BLaER1 treated with 17β-estradiol and CSF1 and Interleukin-3, amounts not matched to agents 10 nM and 100 nM (cell line): ENCODE measurements around the gene STK33.

Experiments
- H3K27ac ChIP-seq, 11 experiments: shearing (Covaris generic); formaldehyde crosslinking; 2 replicates each; pipeline ENCODE4 v1.8.1; 2022
- H3K27me3 ChIP-seq, 11 experiments: shearing (Covaris generic); formaldehyde crosslinking; 2 replicates each; pipeline ENCODE4 v1.8.1; 2022
- H3K36me3 ChIP-seq, 11 experiments: shearing (Covaris generic); formaldehyde crosslinking; 2 replicates each; pipeline ENCODE4 v1.8.1; 2022
- H3K4me1 ChIP-seq, 10 experiments: shearing (Covaris generic); formaldehyde crosslinking; 2 replicates each; pipeline ENCODE4 v1.8.1; 2022
- H3K4me2 ChIP-seq, 11 experiments: shearing (Covaris generic); formaldehyde crosslinking; 2 replicates each; pipeline ENCODE4 v1.8.1; 2022
- H3K4me3 ChIP-seq, 10 experiments: shearing (Covaris generic); formaldehyde crosslinking; 2 replicates each; pipeline ENCODE4 v1.8.1; 2022
- H3K9ac ChIP-seq, 11 experiments: shearing (Covaris generic); formaldehyde crosslinking; 2 replicates each; pipeline ENCODE4 v1.8.1; 2022
- H3K9me3 ChIP-seq, 11 experiments: shearing (Covaris generic); formaldehyde crosslinking; replicated peaks in 1 of 11; 2 replicates each; pipeline ENCODE4 v1.8.1; 2022
- H4K20me1 ChIP-seq, 11 experiments: shearing (Covaris generic); formaldehyde crosslinking; 2 replicates each; pipeline ENCODE4 v1.8.1; 2022
- Cebpa-rat ChIP-seq, 11 experiments: shearing (Covaris generic); IDR thresholded peaks; 2 replicates each; pipeline ENCODE4 v1.8.1; 2022

Gene STK33

DNA sequence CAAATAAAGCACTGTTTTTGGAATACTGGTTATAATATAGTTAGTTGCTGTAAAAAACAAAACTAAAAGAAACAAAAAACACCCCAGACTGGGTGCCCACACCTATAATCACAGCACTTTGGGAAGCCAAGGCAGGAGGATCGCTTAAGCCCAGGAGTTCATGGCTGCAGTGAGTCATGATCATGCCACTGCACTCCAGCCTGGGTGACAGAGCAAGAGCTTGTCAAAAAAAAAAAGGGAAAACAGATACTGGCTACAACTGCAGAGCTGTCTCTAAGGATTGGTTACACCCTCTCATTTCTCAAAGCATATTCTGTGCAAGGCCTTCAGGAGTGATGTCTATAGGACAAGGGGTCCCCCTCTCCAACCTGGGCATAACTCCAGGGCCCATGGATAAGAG is 14.6 kb upstream of the STK33 start:
- Histone ChIP-seq H3K36me3 (no peaks in the 10 kb centered on the region), H3K27ac (no peak overlapping the region), H3K9me3 (no peaks in the 10 kb centered on the region), H3K27me3 (no peaks in the 10 kb centered on the region), H3K9ac (no peak overlapping the region), H4K20me1 (no peaks in the 10 kb centered on the region), H3K4me2 (no peak overlapping the region), H3K4me1 (peaks cover 13 to 18% (median 15%) of the 10 kb centered on the region in 10 experiments), H3K4me3 (no peak overlapping the region)
- TF ChIP-seq Cebpa-rat (IDR thresholded peaks at IDR 0.05): no peak

GRCh38 chr11:8605971-8606563 is 12.0 kb upstream of the STK33 start:
- Histone ChIP-seq H3K4me2 (no peak overlapping the region), H3K9ac (no peak overlapping the region), H3K9me3 (no peaks in the 10 kb centered on the region), H3K27me3 (no peaks in the 10 kb centered on the region), H3K4me1 (peaks cover 0 to 4% (median 0%) of the 10 kb centered on the region in 10 experiments; a peak in 1 of 20 replicates), H3K27ac (no peak overlapping the region), H4K20me1 (no peaks in the 10 kb centered on the region), H3K36me3 (no peaks in the 10 kb centered on the region), H3K4me3 (no peak overlapping the region)
- no peak for TF ChIP-seq Cebpa-rat (IDR thresholded peaks at IDR 0.05)

DNA sequence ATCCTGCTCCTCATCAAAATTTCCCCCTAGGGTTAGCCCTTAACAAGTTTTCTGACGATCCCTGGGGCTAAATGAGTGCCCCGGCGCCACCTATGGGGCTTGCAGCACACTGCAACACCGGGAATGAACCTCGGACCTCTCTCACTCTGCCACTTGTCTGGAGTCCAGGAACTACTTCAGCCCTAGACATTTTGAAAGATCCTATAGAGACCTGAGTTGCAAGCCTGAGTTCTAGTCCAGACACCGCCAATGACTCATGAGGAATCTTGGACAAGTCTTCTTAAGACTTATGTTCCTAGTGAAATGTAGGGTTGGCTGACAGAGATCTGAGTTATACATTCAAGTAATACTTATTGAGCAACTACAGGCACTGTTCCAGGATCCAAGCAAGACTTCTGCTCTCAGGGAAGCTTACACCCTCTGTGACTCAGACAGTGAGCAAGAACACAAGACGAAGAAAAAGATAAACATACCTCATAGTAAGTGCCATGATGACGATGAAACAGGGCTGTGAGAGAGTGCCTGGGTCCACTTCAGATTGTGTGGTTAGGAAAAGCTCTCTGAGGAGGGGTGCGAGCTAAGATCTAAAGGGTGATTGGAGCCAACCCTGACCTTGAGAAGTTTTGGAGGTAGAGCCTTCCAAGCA is 10.2 kb upstream of the STK33 start:
- Histone ChIP-seq H3K4me3 (no peak overlapping the region), H3K36me3 (no peaks in the 10 kb centered on the region), H3K9ac (no peak overlapping the region), H3K27ac (no peak overlapping the region), H3K4me1 (peaks cover 0 to 4% (median 0%) of the 10 kb centered on the region in 10 experiments; a peak in 1 of 20 replicates), H3K9me3 (no peaks in the 10 kb centered on the region), H3K4me2 (no peak overlapping the region; a peak in 1 of 22 replicates), H3K27me3 (no peaks in the 10 kb centered on the region), H4K20me1 (no peaks in the 10 kb centered on the region)
- no peak for TF ChIP-seq Cebpa-rat (IDR thresholded peaks at IDR 0.05)

DNA sequence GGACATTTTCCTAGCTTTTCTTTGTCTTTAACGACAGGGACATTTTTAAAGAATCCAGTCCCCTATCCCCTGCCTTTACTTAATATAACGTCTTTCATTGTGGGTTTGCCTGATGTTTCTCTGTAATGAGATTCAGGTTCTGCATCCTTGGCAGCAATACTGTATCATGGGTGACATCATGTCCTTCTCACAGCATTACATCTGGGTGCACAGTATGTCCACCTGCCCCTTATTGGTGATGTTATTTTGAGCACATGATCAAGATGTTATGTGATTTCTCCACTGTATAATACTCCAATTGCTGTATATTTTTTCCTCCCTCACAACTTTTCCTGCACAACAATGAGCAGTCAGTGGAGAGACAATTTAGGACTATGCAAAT is 9.7 kb upstream of the STK33 start:
- H3K9me3 ChIP-seq: no peaks in the 10 kb centered on the region
- TF ChIP-seq Cebpa-rat (IDR thresholded peaks at IDR 0.05): no peak
- H3K4me1 ChIP-seq: peaks cover 0 to 2% (median 0%) of the 10 kb centered on the region in 10 experiments; a peak in 1 of 20 replicates
- H3K27me3 ChIP-seq: no peaks in the 10 kb centered on the region
- H4K20me1 ChIP-seq: no peaks in the 10 kb centered on the region
- no peak overlapping the region for H3K9ac ChIP-seq
- H3K4me2 ChIP-seq: no peak overlapping the region
- H3K27ac ChIP-seq: no peak overlapping the region
- H3K36me3 ChIP-seq: no peaks in the 10 kb centered on the region
- H3K4me3 ChIP-seq: no peak overlapping the region

- H3K4me1 ChIP-seq: peaks cover 0 to 5% (median 0%) of the 10 kb centered on the region in 10 experiments; a peak in 2 of 20 replicates
- H3K9ac ChIP-seq: no peak overlapping the region
- TF ChIP-seq Cebpa-rat (IDR thresholded peaks at IDR 0.05): no peak
- no peak overlapping the region for H3K4me2 ChIP-seq
- H3K4me3 ChIP-seq: no peak overlapping the region
- H3K36me3 ChIP-seq: no peaks in the 10 kb centered on the region
- H4K20me1 ChIP-seq: no peaks in the 10 kb centered on the region
- H3K27ac ChIP-seq: no peak overlapping the region
- peaks cover 0 to 2% (median 1%) of the 10 kb centered on the region in 11 experiments; a peak in 9 of 22 replicates for H3K27me3 ChIP-seq
- H3K9me3 ChIP-seq: no peaks in the 10 kb centered on the region
Measured at GRCh38 chr11:8601376-8602133, 7.5 kb upstream of the STK33 start.

DNA sequence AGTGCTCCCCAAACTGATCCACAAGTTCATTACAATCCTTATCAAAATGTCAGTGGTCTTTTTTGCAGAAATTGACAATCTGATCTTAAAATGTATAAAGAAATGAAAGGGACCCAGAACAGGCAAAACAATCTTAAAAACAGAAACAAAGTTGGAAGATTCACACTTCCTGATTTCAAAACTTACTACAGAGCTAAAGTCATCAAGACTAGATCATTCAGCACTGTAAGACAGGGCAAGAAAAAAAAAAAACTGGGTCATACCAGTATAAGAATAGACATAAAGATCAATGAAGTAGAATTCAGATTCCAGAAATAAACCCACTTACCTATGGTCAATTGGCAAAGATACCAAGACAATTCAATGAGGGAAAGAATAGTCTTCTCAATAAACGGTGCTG is 4.5 kb upstream of the STK33 start:
- Histone ChIP-seq H3K4me2 (no peak overlapping the region), H3K4me3 (no peak overlapping the region), H3K9ac (no peak overlapping the region), H3K4me1 (peaks cover 0 to 14% (median 7%) of the 10 kb centered on the region in 10 experiments; a peak in 13 of 20 replicates), H3K36me3 (no peaks in the 10 kb centered on the region), H4K20me1 (no peaks in the 10 kb centered on the region), H3K27me3 (peaks cover 26 to 33% (median 32%) of the 10 kb centered on the region in 11 experiments), H3K9me3 (peaks cover 0 to 20% (median 10%) of the 10 kb centered on the region in 11 experiments; a peak in 13 of 22 replicates), H3K27ac (no peak overlapping the region)
- no peak for TF ChIP-seq Cebpa-rat (IDR thresholded peaks at IDR 0.05)

DNA sequence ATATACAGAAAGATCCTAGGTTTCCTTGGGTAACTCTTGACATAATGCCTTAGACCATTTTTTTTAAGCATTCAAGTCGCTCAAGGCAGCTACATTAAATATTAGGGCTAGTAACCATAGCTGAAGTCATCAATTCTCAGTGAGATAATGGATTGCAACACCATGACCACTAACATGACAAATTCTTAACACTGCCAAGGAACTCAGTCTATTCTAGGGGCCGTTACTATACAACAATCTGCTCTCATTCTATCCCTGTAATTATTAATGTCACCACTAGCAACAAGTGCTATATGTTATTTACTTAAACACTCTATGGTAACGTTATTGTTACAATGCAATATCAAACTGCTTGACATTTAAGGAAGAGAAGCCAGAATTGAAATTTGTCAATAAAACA is 3.2 kb upstream of the STK33 start:
- Histone ChIP-seq H3K27ac (no peak overlapping the region), H3K27me3 (peaks cover 39 to 46% (median 45%) of the 10 kb centered on the region in 11 experiments), H3K4me2 (peak overlapping the region in 4 of 11 experiments; percentile 10 to 43 (median 22); a peak in 2 of 22 replicates), H3K9me3 (peaks cover 0 to 27% (median 14%) of the 10 kb centered on the region in 11 experiments; a peak in 13 of 22 replicates), H3K4me1 (peaks cover 0 to 14% (median 7%) of the 10 kb centered on the region in 10 experiments; a peak in 13 of 20 replicates), H3K36me3 (no peaks in the 10 kb centered on the region), H4K20me1 (no peaks in the 10 kb centered on the region), H3K9ac (no peak overlapping the region), H3K4me3 (no peak overlapping the region)
- TF ChIP-seq Cebpa-rat (IDR thresholded peaks at IDR 0.05): no peak

DNA sequence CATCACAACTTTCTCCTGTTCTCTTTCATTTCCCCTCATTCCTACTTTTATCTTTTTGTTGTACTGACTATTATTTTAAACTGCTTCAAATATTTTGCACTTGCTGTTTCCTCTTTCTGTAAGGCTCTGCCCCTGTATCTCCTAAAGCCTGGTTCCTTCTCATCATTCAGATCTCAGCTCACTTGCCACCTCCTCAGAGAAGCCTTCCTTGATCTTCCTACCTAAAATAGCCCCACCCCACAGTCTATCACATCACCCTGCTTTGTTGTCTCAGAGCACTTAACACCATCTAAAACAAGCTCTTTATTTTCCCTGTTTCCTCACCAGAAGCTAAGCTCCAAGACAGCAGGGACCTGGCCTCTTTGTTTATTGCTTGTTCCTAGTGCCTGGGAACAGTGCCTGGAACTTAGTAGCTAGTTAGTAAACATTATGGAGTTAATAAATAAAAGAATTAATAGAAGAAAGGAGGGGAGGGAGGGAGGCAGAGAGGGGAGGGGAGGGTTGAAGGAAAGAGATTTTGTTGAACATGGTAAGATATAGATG is 2.5 kb upstream of the STK33 start:
- no peak overlapping the region for H3K27ac ChIP-seq
- peaks cover 0 to 14% (median 7%) of the 10 kb centered on the region in 10 experiments; a peak in 13 of 20 replicates for H3K4me1 ChIP-seq
- no peaks in the 10 kb centered on the region for H4K20me1 ChIP-seq
- no peak for TF ChIP-seq Cebpa-rat (IDR thresholded peaks at IDR 0.05)
- H3K27me3 ChIP-seq: peaks cover 42 to 50% (median 48%) of the 10 kb centered on the region in 11 experiments
- H3K9me3 ChIP-seq: peaks cover 0 to 27% (median 14%) of the 10 kb centered on the region in 11 experiments; a peak in 13 of 22 replicates
- no peak overlapping the region for H3K9ac ChIP-seq
- no peak overlapping the region for H3K4me2 ChIP-seq
- H3K4me3 ChIP-seq: no peak overlapping the region
- no peaks in the 10 kb centered on the region for H3K36me3 ChIP-seq

GRCh38 chr11:8593455-8593854 is 573 bp downstream of the STK33 start:
- Histone ChIP-seq H4K20me1 (no peaks in the 10 kb centered on the region), H3K27me3 (peaks cover 42 to 50% (median 48%) of the 10 kb centered on the region in 11 experiments), H3K9me3 (peaks cover 0 to 27% (median 14%) of the 10 kb centered on the region in 11 experiments; a peak in 13 of 22 replicates), H3K4me3 (peak overlapping the region; percentile 42 to 67 (median 54); a peak in 19 of 20 replicates), H3K9ac (no peak overlapping the region), H3K36me3 (no peaks in the 10 kb centered on the region), H3K4me2 (peak overlapping the region; percentile 71 to 84 (median 79)), H3K4me1 (peaks cover 0 to 14% (median 7%) of the 10 kb centered on the region in 10 experiments; a peak in 13 of 20 replicates), H3K27ac (no peak overlapping the region)
- no peak for TF ChIP-seq Cebpa-rat (IDR thresholded peaks at IDR 0.05)
